SK-N-MC (cell line): ENCODE results near the gene PIWIL1.

Experiments used
- EZH2 ChIP-seq: fragments of 200-600 bp; sonication (generic); IDR thresholded peaks from one replicate; pipeline ENCODE4 v1.6.1; 2017; ENCODE audit warnings: antibody characterized with exemption
- POLR2AphosphoS5 ChIP-seq: IDR thresholded peaks from 2 replicates; pipeline ENCODE4 v1.6.1; 2012; ENCODE audit warnings: mild to moderate bottlenecking, low read depth, low read length, borderline replicate concordance

DNA sequence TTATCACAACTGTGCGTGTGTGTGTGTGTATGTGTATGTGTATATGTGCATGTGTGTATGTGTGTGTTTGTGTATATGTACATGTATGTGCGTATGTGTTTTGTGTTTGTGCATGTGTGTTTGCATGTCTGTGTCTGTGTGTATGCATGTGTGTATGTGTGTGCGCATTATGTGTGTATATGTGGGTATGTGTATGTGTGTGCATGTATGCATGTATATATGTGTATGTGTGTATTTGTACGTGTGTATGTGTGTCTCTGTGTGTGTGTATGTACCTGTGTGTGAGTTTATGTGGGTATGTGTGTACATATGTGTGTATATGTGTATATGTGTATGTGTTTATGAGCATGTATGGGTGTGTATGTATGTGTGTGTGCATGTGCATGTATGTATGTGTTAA lies 37.6 kb upstream of the PIWIL1 start:
- TF ChIP-seq POLR2AphosphoS5 (no peak), EZH2 (no peak)
